ENCODE measurements around the gene SYNPO2.

SYNPO2 gene

DNA sequence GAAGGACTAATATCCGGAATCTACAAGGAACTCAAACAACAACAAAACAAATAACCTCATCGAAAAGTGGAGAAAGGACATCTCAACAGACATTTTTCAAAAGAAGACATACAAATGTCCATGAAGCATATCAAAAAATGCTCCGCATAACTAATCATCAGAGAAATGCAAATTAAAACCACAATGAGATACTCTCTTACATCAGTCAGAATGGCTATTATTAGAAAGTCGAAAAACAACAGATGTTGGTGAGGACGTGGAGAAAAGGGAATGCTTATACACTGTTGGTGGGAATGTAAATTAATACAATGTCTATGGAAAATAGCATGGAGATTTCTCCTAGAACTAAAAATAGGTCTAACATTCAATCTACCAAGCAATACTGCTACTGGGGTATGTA, 195.9 kb downstream of the SYNPO2 start:
- Mint-ChIP-seq H3K36me3 (ENCODE audit: low read depth) (no peaks in the 10 kb centered on the region), H3K27me3 (ENCODE audit: low read depth, poor library complexity) (peaks cover 4% of the 10 kb centered on the region), H3K27ac (no peak overlapping the region), H3K4me1 (peaks cover 11% of the 10 kb centered on the region), H3K4me3 (no peak overlapping the region), H3K9me3 (peaks cover 5% of the 10 kb centered on the region)
- DNase-seq, result no peak
- TF ChIP-seq, protein P1, sequence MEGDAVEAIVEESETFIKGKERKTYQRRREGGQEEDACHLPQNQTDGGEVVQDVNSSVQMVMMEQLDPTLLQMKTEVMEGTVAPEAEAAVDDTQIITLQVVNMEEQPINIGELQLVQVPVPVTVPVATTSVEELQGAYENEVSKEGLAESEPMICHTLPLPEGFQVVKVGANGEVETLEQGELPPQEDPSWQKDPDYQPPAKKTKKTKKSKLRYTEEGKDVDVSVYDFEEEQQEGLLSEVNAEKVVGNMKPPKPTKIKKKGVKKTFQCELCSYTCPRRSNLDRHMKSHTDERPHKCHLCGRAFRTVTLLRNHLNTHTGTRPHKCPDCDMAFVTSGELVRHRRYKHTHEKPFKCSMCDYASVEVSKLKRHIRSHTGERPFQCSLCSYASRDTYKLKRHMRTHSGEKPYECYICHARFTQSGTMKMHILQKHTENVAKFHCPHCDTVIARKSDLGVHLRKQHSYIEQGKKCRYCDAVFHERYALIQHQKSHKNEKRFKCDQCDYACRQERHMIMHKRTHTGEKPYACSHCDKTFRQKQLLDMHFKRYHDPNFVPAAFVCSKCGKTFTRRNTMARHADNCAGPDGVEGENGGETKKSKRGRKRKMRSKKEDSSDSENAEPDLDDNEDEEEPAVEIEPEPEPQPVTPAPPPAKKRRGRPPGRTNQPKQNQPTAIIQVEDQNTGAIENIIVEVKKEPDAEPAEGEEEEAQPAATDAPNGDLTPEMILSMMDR (IDR thresholded peaks at IDR 0.05), result no peak

DNA sequence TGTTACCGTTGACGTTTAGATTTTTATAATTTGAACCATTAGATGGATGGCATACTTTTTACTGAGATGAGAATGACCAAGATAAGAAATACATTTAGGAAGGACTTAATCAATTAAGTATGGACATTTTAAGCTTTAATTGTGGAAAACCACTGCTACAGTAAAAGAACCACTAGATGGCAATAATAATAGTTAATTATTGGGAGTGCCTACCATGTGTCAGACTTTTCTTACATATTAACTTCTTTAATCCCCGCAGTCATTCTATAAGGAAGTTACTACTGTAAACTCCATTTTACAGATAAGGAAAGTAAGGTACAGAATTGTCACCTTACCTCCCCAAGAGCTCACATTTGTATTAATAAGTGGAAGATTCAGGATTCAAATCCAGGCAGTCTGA, 198.5 kb downstream of the SYNPO2 start:
- Mint-ChIP-seq H3K27me3 (ENCODE audit: low read depth, poor library complexity) (no peaks in the 10 kb centered on the region), H3K4me1 (peaks cover 5% of the 10 kb centered on the region), H3K4me3 (no peak overlapping the region), H3K27ac (no peak overlapping the region), H3K9me3 (peaks cover 19% of the 10 kb centered on the region), H3K36me3 (ENCODE audit: low read depth) (no peaks in the 10 kb centered on the region)
- DNase-seq, result no peak
- TF ChIP-seq, protein P1 (IDR thresholded peaks at IDR 0.05), result no peak

DNA sequence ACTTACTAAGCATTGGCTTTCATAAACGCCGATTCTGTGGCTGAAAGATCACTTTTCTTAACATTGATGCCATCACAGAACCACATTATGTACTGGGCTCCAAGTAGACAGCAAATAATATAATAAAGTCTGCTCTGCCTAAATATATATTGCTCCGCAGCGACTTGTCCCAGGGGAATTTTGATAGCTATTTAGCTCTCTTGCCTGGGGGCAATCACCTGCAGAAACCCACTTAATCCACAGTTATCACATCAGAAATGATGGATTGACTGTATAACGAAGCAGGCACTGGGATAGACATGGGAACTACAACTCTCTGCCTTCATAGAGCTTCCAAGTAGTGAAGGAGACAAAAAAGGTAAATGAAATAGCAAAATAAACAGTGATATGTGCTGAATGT, 199.0 kb downstream of the SYNPO2 start:
- DNase-seq, result no peak
- Mint-ChIP-seq H3K27ac (no peak overlapping the region), H3K36me3 (ENCODE audit: low read depth) (no peaks in the 10 kb centered on the region), H3K4me1 (peaks cover 7% of the 10 kb centered on the region), H3K9me3 (peaks cover 19% of the 10 kb centered on the region), H3K4me3 (no peak overlapping the region), H3K27me3 (ENCODE audit: low read depth, poor library complexity) (no peaks in the 10 kb centered on the region)
- TF ChIP-seq, protein P1 (IDR thresholded peaks at IDR 0.05), result no peak

DNA sequence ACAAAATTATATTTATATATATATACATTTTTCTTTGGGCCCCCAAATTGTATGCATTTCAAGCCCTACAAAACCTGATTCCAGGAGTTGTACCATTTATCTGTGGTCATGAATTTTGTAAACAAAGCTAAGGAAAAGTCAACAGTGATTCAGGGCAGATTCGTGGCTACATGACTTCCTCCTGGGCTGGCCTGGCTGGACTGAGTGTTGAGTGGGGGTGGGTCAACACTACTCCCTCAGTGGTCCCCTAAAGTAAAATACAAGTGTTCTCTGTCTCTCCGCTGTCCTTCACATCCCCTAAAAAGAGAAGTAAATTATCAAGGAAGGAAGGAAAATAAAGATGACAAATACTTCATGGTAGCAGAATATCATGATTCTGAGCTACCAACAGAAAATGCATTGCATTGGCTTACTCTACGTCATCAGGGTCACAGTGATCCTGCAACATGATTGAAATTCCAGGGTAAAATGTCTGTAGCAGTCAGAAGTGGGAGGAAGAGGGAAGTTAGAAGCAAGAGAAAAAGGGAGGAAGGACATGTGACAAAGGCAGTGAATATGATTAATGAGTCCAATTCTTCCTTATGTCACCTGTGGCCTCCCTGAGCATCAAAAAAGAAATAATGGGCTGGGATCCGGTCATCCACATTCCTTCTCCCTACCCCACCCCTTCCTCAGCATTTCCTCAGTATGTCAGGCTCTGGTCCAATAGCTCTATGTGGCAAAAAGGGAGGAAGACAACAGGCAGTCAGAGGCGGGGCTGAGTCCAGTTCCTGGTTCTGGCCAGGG, 204.6 kb downstream of the SYNPO2 start:
- Mint-ChIP-seq H3K27me3 (ENCODE audit: low read depth, poor library complexity) (no peaks in the 10 kb centered on the region), H3K27ac (peak overlapping the region; percentile 58), H3K9me3 (peaks cover 13% of the 10 kb centered on the region), H3K36me3 (ENCODE audit: low read depth) (no peaks in the 10 kb centered on the region), H3K4me1 (peaks cover 14% of the 10 kb centered on the region), H3K4me3 (no peak overlapping the region)
- TF ChIP-seq, protein P1 (IDR thresholded peaks at IDR 0.05), result no peak
- DNase-seq, result no peak

DNA sequence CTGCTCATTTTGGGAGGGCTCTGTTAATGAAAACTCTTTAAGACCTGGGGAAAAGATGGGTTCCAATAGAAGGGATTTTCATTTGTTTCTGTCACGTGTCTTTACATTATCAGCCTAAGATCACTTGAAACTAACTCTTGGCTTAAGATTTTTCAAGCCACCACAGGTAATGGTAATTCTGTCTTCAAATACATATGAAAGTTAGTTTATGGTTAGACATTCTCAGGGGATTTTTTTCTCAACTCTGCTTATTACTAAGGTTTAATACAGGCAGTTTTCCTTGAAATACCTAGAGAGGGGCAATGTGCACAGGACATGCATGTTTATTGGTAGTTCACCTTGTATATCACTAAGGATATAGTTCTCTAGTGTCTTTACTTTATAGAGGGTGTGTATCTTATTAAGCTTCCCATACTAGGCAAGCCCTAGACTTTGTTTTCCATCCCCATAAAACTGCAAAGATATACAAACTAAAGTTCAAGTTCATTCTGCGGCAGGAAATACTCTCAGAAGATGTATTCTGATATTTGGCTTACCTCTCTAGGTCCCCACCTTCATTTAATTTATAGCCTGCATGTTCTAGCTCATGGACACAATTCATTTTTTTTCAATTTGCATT, 208.7 kb downstream of the SYNPO2 start:
- Mint-ChIP-seq H3K27me3 (ENCODE audit: low read depth, poor library complexity) (no peaks in the 10 kb centered on the region), H3K4me1 (peaks cover 7% of the 10 kb centered on the region), H3K36me3 (ENCODE audit: low read depth) (no peaks in the 10 kb centered on the region), H3K27ac (no peak overlapping the region), H3K9me3 (no peaks in the 10 kb centered on the region), H3K4me3 (no peak overlapping the region)
- TF ChIP-seq, protein P1 (IDR thresholded peaks at IDR 0.05), result no peak
- DNase-seq, result no peak

DNA sequence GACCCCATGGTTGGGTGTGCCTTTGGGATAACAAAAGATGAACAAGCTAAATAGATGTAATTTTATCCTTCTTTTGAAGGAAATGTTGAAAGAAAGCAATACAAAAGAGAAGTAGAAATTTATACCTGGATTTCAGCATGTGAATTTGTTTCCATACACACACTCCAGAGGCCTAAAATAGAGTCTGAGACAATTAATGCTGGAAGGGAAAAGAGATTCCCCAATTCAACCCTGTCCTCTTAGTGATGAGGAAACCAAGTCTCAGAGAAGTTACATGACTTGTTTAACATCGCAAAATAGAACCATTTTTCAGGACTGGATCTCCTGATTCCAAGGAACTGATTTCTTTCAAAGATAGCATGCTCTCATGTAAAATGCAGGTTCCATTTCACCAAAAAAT, 209.7 kb downstream of the SYNPO2 start:
- no peak for DNase-seq
- Mint-ChIP-seq H3K4me3 (no peak overlapping the region), H3K36me3 (ENCODE audit: low read depth) (no peaks in the 10 kb centered on the region), H3K27me3 (ENCODE audit: low read depth, poor library complexity) (no peaks in the 10 kb centered on the region), H3K9me3 (no peaks in the 10 kb centered on the region), H3K27ac (no peak overlapping the region), H3K4me1 (peaks cover 3% of the 10 kb centered on the region)
- TF ChIP-seq, protein P1 (IDR thresholded peaks at IDR 0.05), result no peak

Data from nephron progenitor cell (in vitro differentiated cells).